Upper lobe of right lung (tissue), 1 donor: ENCODE data around the gene MGAT3. TPM values are rescaled to one million over a fixed set of nuclear protein-coding genes. Genes with fewer than 3 reads are reported as not detected.

Experiments used
- ATAC-seq: fragments of 200-7000 bp; cut with Tn5 transposase; one replicate; pipeline ENCODE4 v1.9.1; 2020; ENCODE audit warnings: mild to moderate bottlenecking, moderate library complexity
- DNase-seq: peaks from one replicate; pipeline ENCODE4 v3.0.0-alpha.2; 2020
- H3K27ac ChIP-seq: fragments of 200-600 bp; one replicate; pipeline ENCODE4 v1.8.0; 2022
- H3K27me3 ChIP-seq: fragments of 200-600 bp; one replicate; pipeline ENCODE4 v1.8.0; 2022; ENCODE audit warnings: mild to moderate bottlenecking
- H3K36me3 ChIP-seq: fragments of 200-600 bp; one replicate; pipeline ENCODE4 v1.8.0; 2022
- H3K4me1 ChIP-seq: fragments of 200-600 bp; one replicate; pipeline ENCODE4 v1.8.0; 2022
- H3K4me3 ChIP-seq: fragments of 200-600 bp; one replicate; pipeline ENCODE4 v1.8.0; 2022; ENCODE audit warnings: mild to moderate bottlenecking
- H3K9me3 ChIP-seq: fragments of 200-600 bp; one replicate; pipeline ENCODE4 v1.8.0; 2022
- intact Hi-C: fragments of 100-400 bp; cut with DNase I; formaldehyde crosslinking; loops from one replicate; pipeline ENCODE4 v1.11.0; 2022
- total RNA-seq: library from RNA; stranded (reverse); fragmentation: NEBNext Ultra II Directional; extraction: Animal tissue kit (Norgen Biotek cat#: 25700); gene quantifications from one replicate; pipeline ENCODE4 v1.2.1, GENCODE V29; 2021
- TF ChIP-seq, protein P1 (sequence below): fragments of 200-600 bp; IDR thresholded peaks from one replicate; pipeline ENCODE4 v1.8.0; 2022; ENCODE audit warnings: antibody characterized with exemption
- donor health status: DM: no; HTN: yes; CAD: no; lungs with severe emphysema.

MGAT3 gene
- total RNA-seq, 1 donor from 2014 or later: 34.8 TPM

DNA sequence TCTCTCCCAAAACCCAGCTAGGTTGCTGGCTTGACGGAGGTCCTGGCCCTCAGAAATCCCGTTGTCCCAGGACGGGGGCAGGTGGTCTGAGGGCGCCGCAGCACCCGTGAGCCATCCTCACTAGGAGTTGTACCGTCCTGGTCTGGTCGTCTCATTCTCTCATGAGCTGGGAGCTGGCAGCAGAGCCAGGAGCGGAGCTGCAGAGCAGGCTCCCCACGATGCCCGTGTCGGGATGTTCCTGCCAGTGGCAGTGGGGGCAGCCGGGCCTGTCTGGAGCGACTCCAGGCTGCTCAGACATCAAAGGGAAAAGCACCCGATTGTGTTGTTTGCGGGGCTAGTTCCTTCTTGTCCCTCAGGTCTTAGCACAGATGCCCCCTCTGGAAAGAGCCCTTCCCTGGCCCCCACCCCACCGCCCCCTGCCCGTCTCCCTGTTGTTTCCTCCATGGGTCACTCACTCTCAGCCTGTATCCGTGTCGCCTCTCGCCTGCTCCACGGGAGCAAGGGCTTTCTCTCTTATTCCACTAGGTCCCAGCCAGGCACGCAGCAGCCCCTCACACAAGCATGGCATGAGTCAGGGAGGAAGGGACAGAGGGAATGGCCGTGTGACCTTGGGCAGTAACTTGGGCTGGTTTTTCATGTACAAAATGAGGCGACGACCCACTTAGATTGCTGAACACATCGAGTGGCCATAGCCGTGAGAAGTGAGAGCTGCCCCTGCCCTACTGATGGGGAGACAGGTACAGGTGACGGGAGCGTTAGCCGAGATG lies 23.2 kb upstream of the MGAT3 start:
- no peaks in the 10 kb centered on the region for H3K27me3 ChIP-seq
- intact Hi-C loops: no loop called here
- H3K4me3 ChIP-seq: no peak overlapping the region
- H3K36me3 ChIP-seq: peaks cover 38% of the 10 kb centered on the region
- no peak overlapping the region for H3K27ac ChIP-seq
- TF ChIP-seq, protein P1, sequence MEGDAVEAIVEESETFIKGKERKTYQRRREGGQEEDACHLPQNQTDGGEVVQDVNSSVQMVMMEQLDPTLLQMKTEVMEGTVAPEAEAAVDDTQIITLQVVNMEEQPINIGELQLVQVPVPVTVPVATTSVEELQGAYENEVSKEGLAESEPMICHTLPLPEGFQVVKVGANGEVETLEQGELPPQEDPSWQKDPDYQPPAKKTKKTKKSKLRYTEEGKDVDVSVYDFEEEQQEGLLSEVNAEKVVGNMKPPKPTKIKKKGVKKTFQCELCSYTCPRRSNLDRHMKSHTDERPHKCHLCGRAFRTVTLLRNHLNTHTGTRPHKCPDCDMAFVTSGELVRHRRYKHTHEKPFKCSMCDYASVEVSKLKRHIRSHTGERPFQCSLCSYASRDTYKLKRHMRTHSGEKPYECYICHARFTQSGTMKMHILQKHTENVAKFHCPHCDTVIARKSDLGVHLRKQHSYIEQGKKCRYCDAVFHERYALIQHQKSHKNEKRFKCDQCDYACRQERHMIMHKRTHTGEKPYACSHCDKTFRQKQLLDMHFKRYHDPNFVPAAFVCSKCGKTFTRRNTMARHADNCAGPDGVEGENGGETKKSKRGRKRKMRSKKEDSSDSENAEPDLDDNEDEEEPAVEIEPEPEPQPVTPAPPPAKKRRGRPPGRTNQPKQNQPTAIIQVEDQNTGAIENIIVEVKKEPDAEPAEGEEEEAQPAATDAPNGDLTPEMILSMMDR: no peak
- no peaks in the 10 kb centered on the region for H3K9me3 ChIP-seq
- ATAC-seq: no peak
- peaks cover 20% of the 10 kb centered on the region for H3K4me1 ChIP-seq
- DNase-seq: no peak

DNA sequence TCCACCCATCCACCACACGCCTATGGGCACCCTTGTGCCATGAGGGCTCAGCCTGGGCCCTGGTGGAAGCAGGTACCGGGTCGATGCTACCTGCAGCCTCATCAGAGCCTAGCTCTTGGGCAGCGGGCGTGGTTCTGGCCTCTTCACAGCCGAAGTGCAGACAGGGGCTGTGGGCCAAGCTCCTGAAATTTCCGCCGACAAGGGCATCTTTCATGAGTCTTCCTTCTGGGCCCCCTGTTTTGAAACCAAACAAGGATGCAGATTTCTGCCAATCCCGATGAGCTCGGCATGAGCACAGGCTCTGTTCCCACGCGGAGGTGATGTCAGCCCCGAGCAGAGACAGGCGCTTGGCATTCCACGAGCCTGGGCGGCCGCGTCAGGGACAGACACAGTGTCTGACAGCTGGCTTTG lies 22.6 kb upstream of the MGAT3 start:
- Histone ChIP-seq H3K4me3 (no peak overlapping the region), H3K27ac (no peak overlapping the region), H3K27me3 (no peaks in the 10 kb centered on the region), H3K9me3 (no peaks in the 10 kb centered on the region), H3K4me1 (peaks cover 20% of the 10 kb centered on the region), H3K36me3 (peaks cover 32% of the 10 kb centered on the region)
- TF ChIP-seq, protein P1: no peak
- intact Hi-C loops: no loop called here
- no peak for DNase-seq
- ATAC-seq: no peak

DNA sequence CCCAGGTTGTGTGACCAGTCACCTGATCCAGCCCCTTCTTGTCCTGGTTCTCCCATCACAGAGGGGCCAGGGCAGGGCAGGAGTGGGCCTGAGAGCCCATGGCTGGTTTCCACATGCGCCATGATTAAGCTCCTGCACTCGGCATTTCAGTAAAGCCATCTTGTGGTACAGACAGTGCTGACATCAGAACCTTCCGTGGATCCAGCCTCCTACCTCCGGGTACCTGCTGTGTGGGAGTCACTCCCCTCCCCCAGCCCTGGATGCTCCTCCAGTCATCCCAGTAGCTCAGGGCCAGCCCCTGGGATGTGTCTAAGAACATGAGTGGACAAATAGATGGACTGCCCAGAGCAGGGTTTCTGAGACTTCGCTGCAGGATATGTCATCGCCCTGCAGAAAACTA lies 22.1 kb upstream of the MGAT3 start:
- Histone ChIP-seq H3K36me3 (peaks cover 27% of the 10 kb centered on the region), H3K27me3 (no peaks in the 10 kb centered on the region), H3K4me1 (peaks cover 20% of the 10 kb centered on the region), H3K9me3 (no peaks in the 10 kb centered on the region), H3K4me3 (no peak overlapping the region), H3K27ac (no peak overlapping the region)
- intact Hi-C loops: no loop called here
- TF ChIP-seq, protein P1: no peak
- DNase-seq (no peak), ATAC-seq (no peak)

DNA sequence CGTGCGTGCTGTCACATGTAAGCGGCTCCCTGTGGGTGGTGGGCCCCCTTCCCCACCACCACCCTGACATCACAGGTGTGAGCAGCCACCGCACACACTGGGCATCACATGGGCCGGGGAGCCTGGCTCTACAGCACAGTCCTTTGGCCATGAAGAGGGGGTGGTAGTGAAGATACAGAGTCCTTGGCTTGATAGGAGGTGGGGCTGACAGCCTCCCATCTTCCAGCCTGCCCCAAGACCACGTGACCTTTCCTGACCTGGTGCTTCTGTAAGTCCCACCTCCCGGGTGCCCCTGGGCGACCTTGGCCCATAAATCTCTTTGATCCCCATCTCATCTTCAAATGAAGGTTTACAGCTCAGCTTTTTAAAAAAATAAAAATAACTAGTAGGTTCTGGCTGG lies 21.2 kb upstream of the MGAT3 start:
- peaks cover 18% of the 10 kb centered on the region for H3K36me3 ChIP-seq
- ATAC-seq (no peak), DNase-seq (no peak)
- H3K4me1 ChIP-seq: peaks cover 20% of the 10 kb centered on the region
- TF ChIP-seq, protein P1: no peak
- H3K9me3 ChIP-seq: no peaks in the 10 kb centered on the region
- no peak overlapping the region for H3K27ac ChIP-seq
- intact Hi-C loops: no loop called here
- H3K27me3 ChIP-seq: peaks cover 7% of the 10 kb centered on the region
- no peak overlapping the region for H3K4me3 ChIP-seq

DNA sequence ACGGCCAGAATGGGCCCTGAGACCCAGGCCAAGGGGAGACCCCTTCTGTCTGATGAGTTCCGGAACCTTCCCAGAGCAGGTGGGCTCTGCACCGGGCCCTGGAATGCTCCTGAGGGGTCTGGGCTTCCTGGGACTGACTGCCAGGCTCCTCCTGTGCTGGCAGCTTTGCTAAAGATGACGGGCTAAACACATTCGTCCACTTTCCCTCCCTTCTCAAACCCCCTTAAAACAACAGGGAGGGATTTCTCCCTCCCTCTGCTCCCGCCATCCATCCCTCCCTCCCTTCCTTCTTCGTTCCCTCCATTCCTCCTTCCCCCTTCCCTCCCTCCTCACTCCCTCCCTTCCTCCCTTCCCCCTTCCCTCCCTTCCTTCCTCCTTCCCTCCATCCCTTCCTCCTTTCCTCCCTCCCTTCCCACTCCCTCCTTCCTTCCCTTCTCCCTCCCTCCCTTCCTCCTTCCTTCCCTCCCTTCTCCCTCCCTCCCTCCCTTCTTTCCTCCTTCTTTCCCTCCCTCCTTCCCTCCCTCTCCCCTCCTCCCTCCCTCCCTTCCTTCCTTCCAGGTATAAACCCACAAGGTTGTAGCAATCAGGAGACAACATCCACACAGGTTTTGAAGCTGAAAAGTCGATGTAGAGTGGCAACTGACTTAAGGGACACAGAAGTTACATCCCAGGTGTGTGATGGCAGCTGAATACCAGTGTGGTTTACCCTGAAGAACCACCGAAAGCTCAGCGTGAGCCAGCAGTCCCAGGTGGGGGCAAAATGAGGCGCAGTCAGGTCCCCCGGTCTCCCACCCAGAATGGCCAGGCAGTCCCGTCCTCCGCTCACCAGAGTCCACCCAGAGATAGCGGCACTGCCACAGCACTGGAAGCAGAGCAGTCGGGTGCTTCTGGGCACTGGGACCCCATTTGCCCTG lies 18.8 kb upstream of the MGAT3 start:
- TF ChIP-seq, protein P1: no peak
- ATAC-seq: no peak
- Histone ChIP-seq H3K27ac (no peak overlapping the region), H3K9me3 (no peaks in the 10 kb centered on the region), H3K36me3 (peaks cover 1% of the 10 kb centered on the region), H3K4me1 (peaks cover 8% of the 10 kb centered on the region), H3K4me3 (peak overlapping the region; percentile 23), H3K27me3 (peaks cover 13% of the 10 kb centered on the region)
- DNase-seq: no peak
- intact Hi-C loops: no loop called here
